WTC11 (cell line): Measurements from ENCODE around the gene CLEC2A. TPM values are rescaled to one million over a fixed set of nuclear protein-coding genes. Genes with fewer than 3 reads are reported as not detected.

Experiments
- ATAC-seq: fragments of 200-7000 bp; cut with Tn5 transposase; 2 replicates; pipeline ENCODE4 v1.10.0; 2021; ENCODE audit warnings: mild to moderate bottlenecking, moderate library complexity
- CTCF ChIA-PET: fragments of 300-600 bp; sonication (Branson Sonifier 250); formaldehyde crosslinking; loops from one replicate; lab custom pipeline; 2021; ENCODE audit warnings: antibody characterized with exemption; lab: Charles Lee
- POLR2A ChIA-PET: fragments of 350-600 bp; sonication (Branson Sonifier 250); formaldehyde crosslinking; loops from one replicate; lab custom pipeline; 2021; ENCODE audit warnings: antibody characterized with exemption; lab: Charles Lee
- DNase-seq: peaks from one replicate; pipeline ENCODE4 v3.0.0; 2021; ENCODE audit warnings: low spot score
- H3K27ac Mint-ChIP-seq: 2 replicates; pipeline ENCODE4 v1.8.0; 2021; ENCODE audit warnings: mixed read lengths
- H3K27me3 Mint-ChIP-seq: 2 replicates; pipeline ENCODE4 v1.8.0; 2021; ENCODE audit warnings: low read depth, mild to moderate bottlenecking, moderate library complexity, mixed read lengths
- H3K36me3 Mint-ChIP-seq: 2 replicates; pipeline ENCODE4 v1.8.0; 2021; ENCODE audit warnings: mixed read lengths
- H3K4me1 Mint-ChIP-seq: 2 replicates; pipeline ENCODE4 v1.8.0; 2022; ENCODE audit warnings: mixed read lengths
- H3K4me3 Mint-ChIP-seq: 2 replicates; pipeline ENCODE4 v1.8.0; 2021; ENCODE audit warnings: mild to moderate bottlenecking, moderate library complexity, mixed read lengths
- H3K9me3 Mint-ChIP-seq: 2 replicates; pipeline ENCODE4 v1.8.0; 2021; ENCODE audit warnings: mixed read lengths
- CBFB ChIP-seq: sonication (generic); formaldehyde crosslinking; IDR thresholded peaks from 2 replicates; pipeline ENCODE4 v1.8.1; 2022; ENCODE audit warnings: mild to moderate bottlenecking, low read depth, missing genetic modification reagents
- CTCF ChIP-seq: fragments of 200-600 bp; IDR thresholded peaks from 2 replicates; pipeline ENCODE4 v1.8.0; 2022; ENCODE audit warnings: antibody characterized with exemption
- ELF4 ChIP-seq: sonication (generic); formaldehyde crosslinking; IDR thresholded peaks from 2 replicates; pipeline ENCODE4 v1.8.1; 2022; ENCODE audit warnings: low read depth, mild to moderate bottlenecking, moderate library complexity, missing genetic modification reagents
- GTF2I ChIP-seq: fragments of 250-450 bp; sonication (Bioruptor Pico); conservative IDR thresholded peaks from 2 replicates; pipeline ENCODE4 v1.4.0; 2021; ENCODE audit warnings: mild to moderate bottlenecking
- JUN ChIP-seq: sonication (generic); formaldehyde crosslinking; IDR thresholded peaks from 2 replicates; pipeline ENCODE4 v1.8.0; 2023; ENCODE audit warnings: mild to moderate bottlenecking, missing genetic modification reagents
- NFATC4 ChIP-seq: fragments of 250-450 bp; sonication (Bioruptor Pico); IDR thresholded peaks from 2 replicates; pipeline ENCODE4 v1.9.0; 2021; ENCODE audit warnings: mild to moderate bottlenecking
- NR2C2 ChIP-seq: sonication (generic); formaldehyde crosslinking; IDR thresholded peaks from 2 replicates; pipeline ENCODE4 v1.8.0; 2022; ENCODE audit warnings: mild to moderate bottlenecking, missing genetic modification reagents
- SP1 ChIP-seq: sonication (generic); formaldehyde crosslinking; conservative IDR thresholded peaks from 2 replicates; pipeline ENCODE4 v1.8.1; 2022; ENCODE audit warnings: missing genetic modification reagents
- TP53 ChIP-seq: sonication (generic); formaldehyde crosslinking; IDR thresholded peaks from 2 replicates; pipeline ENCODE4 v1.8.1; 2023; ENCODE audit warnings: mild to moderate bottlenecking, missing genetic modification reagents
- ZNF281 ChIP-seq: sonication (generic); formaldehyde crosslinking; IDR thresholded peaks from 2 replicates; pipeline ENCODE4 v1.8.0; 2023; ENCODE audit warnings: mild to moderate bottlenecking, missing genetic modification reagents
- ZNF317 ChIP-seq: sonication (generic); formaldehyde crosslinking; IDR thresholded peaks from 2 replicates; pipeline ENCODE4 v1.8.1; 2023; ENCODE audit warnings: low read depth, mild to moderate bottlenecking, moderate library complexity, missing genetic modification reagents, borderline replicate concordance
- ZNF396 ChIP-seq: fragments of 250-450 bp; sonication (Bioruptor Pico); IDR thresholded peaks from 2 replicates; pipeline ENCODE4 v1.8.0; 2021; ENCODE audit warnings: mild to moderate bottlenecking, moderate library complexity, borderline replicate concordance
- ZNF512 ChIP-seq: sonication (generic); formaldehyde crosslinking; IDR thresholded peaks from 2 replicates; pipeline ENCODE4 v1.8.1; 2022; ENCODE audit warnings: missing genetic modification reagents, borderline replicate concordance
- ZNF532 ChIP-seq: fragments of 250-450 bp; sonication (Bioruptor Pico); IDR thresholded peaks from 2 replicates; pipeline ENCODE4 v1.9.0; 2021; ENCODE audit warnings: mild to moderate bottlenecking, borderline replicate concordance
- total RNA-seq: library from RNA; stranded (reverse); gene quantifications from 3 replicates; pipeline ENCODE4 v1.2.3, GENCODE V29; 2021
- TF ChIP-seq, protein P1 (sequence below): fragments of 250-450 bp; sonication (Bioruptor Pico); IDR thresholded peaks from 2 replicates; pipeline ENCODE4 v1.9.0; 2021; ENCODE audit warnings: moderate library complexity, mild to moderate bottlenecking, inconsistent platforms, borderline replicate concordance
- TF ChIP-seq, protein P2 (sequence below): fragments of 250-450 bp; sonication (Bioruptor Pico); conservative IDR thresholded peaks from 2 replicates; pipeline ENCODE4 v1.9.0; 2021; ENCODE audit warnings: mild to moderate bottlenecking

CLEC2A gene
- total RNA-seq, 1 experiment from 2014 or later: 3.5 TPM

- no peak for TF ChIP-seq CTCF
- no peak for TF ChIP-seq CBFB
- TF ChIP-seq TP53: no peak
- TF ChIP-seq, all 79 proteins: peak for 0
Measured at GRCh38 chr12:9897535-9897934, 34.6 kb downstream of the CLEC2A start (continued).

- DNase-seq: no peak
- Mint-ChIP-seq H3K4me1 (peaks cover 21% of the 10 kb centered on the region), H3K27ac (no peak overlapping the region), H3K9me3 (no peaks in the 10 kb centered on the region), H3K4me3 (no peak overlapping the region), H3K27me3 (no peaks in the 10 kb centered on the region), H3K36me3 (peaks cover 5% of the 10 kb centered on the region; the same call in 1 of the 2 replicates)
- CTCF ChIA-PET: interaction anchor here (1.2 kb wide), 1 partner anchor 153 kb away, joined by 3 read pairs; no protein-coding TSS in a partner anchor
- ATAC-seq: no peak
- POLR2A ChIA-PET: no interaction called here
- TF ChIP-seq ZNF512 (CRISPR knock-in tag): no peak
- TF ChIP-seq CTCF: no peak
- TF ChIP-seq ZNF317 (CRISPR knock-in tag): no peak
- TF ChIP-seq ZNF281 (CRISPR knock-in tag): no peak
- no peak for TF ChIP-seq ZNF396 (CRISPR knock-in tag)
- TF ChIP-seq, protein P1, sequence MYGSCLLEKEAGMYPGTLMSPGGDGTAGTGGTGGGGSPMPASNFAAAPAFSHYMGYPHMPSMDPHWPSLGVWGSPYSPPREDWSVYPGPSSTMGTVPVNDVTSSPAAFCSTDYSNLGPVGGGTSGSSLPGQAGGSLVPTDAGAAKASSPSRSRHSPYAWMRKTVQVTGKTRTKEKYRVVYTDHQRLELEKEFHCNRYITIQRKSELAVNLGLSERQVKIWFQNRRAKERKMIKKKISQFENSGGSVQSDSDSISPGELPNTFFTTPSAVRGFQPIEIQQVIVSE: no peak
- TF ChIP-seq ZNF532 (CRISPR knock-in tag): no peak
- TF ChIP-seq NR2C2 (CRISPR knock-in tag): no peak
- TF ChIP-seq ELF4 (CRISPR knock-in tag): no peak
- TF ChIP-seq, protein P2, sequence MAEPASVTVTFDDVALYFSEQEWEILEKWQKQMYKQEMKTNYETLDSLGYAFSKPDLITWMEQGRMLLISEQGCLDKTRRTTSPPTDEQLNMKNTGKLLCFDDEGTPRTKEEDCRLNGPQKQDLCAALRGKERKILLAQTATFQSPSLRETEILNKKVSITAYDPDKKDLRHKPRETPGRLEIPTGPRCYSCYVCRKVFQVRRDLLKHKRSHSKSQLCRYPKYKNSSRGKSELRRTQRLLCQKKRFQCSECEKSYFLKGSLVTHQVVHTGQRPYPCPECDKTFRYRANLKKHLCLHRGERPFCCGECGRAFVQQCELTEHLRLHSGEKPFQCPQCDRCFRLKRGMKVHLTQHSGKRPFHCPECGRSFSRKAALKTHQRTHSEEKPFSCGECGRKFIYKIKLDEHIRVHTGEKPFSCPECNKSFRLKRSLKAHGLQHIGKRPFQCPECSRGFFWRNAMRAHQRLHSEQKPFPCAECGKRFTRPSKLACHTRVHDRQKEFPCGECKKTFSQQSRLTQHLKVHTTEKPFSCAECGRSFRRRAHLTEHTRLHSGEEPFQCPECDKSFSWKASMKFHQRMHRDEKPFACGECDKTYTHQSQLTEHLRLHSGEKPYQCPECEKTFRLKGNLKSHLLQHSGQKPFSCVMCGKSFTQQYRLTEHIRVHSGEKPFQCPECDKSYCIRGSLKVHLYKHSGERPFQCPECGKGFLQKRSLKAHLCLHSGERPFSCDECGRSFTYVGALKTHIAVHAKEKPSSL (CRISPR knock-in tag): no peak
- no peak for TF ChIP-seq NFATC4
- TF ChIP-seq SP1 (CRISPR knock-in tag): no peak
- TF ChIP-seq JUN (CRISPR knock-in tag): no peak
- TF ChIP-seq GTF2I (CRISPR knock-in tag): no peak
Measured at GRCh38 chr12:9895215-9895971, 36.8 kb downstream of the CLEC2A start.
